Endodermal cell (in vitro differentiated cells): ENCODE measurements around the gene ST3GAL6. TPM values are rescaled to one million over a fixed set of nuclear protein-coding genes. Genes with fewer than 3 reads are reported as not detected.

Source experiments
- DNase-seq: peaks from one replicate; pipeline ENCODE4 v3.0.0-alpha.2; 2017
- H3K27ac ChIP-seq: 2 replicates; pipeline ENCODE4 v1.5.1; 2013; ENCODE audit warnings: mild to moderate bottlenecking, low read depth, low read length, moderate library complexity
- H3K27me3 ChIP-seq: 2 replicates; pipeline ENCODE4 v1.6.1; 2013; ENCODE audit warnings: mild to moderate bottlenecking, low read length, moderate library complexity; ENCODE audit not compliant: insufficient read depth, control insufficient read depth, poor library complexity, severe bottlenecking
- H3K36me3 ChIP-seq: 2 replicates; pipeline ENCODE4 v1.7.0; 2013; ENCODE audit warnings: mild to moderate bottlenecking, low read length, moderate library complexity; ENCODE audit not compliant: control insufficient read depth, insufficient read depth
- H3K4me1 ChIP-seq: one replicate; pipeline ENCODE4 v1.7.0; 2013; ENCODE audit warnings: low read length; ENCODE audit not compliant: control insufficient read depth, insufficient read depth
- H3K4me3 ChIP-seq: 2 replicates; pipeline ENCODE4 v1.5.1; 2013; ENCODE audit warnings: mild to moderate bottlenecking, low read length, moderate library complexity
- H3K9ac ChIP-seq: 2 replicates; pipeline ENCODE4 v1.6.1; 2013; ENCODE audit warnings: mild to moderate bottlenecking, low read length, moderate library complexity; ENCODE audit not compliant: poor library complexity, severe bottlenecking; ENCODE audit errors: extremely low read depth
- H3K9me3 ChIP-seq: 2 replicates; pipeline ENCODE4 v1.6.1; 2013; ENCODE audit warnings: mild to moderate bottlenecking, low read length, moderate library complexity; ENCODE audit not compliant: control insufficient read depth
- H3K27ac Mint-ChIP-seq: 2 replicates; pipeline ENCODE4 v1.8.0; 2020; ENCODE audit warnings: mixed read lengths
- H3K27me3 Mint-ChIP-seq: 2 replicates; pipeline ENCODE4 v1.8.0; 2021; ENCODE audit warnings: mild to moderate bottlenecking, mixed read lengths; ENCODE audit not compliant: insufficient read depth
- H3K36me3 Mint-ChIP-seq: 2 replicates; pipeline ENCODE4 v1.8.0; 2020; ENCODE audit warnings: low read depth, mixed read lengths
- H3K4me1 Mint-ChIP-seq: 2 replicates; pipeline ENCODE4 v1.8.0; 2020; ENCODE audit warnings: mixed read lengths
- H3K4me3 Mint-ChIP-seq: 2 replicates; pipeline ENCODE4 v1.8.0; 2020; ENCODE audit warnings: mild to moderate bottlenecking, moderate library complexity, mixed read lengths
- H3K9me3 Mint-ChIP-seq: 2 replicates; pipeline ENCODE4 v1.8.0; 2020; ENCODE audit warnings: mild to moderate bottlenecking, mixed read lengths
- WGBS, 2 experiments: methylation state at CpG; one replicate each; pipeline versions ENCODE4 v1.1.5 to v1.1.7; 2013; ENCODE audit warnings: missing lambda C conversion rate in 2 of 2, mixed read lengths in 1 of 2; ENCODE audit not compliant: insufficient coverage in 1 of 2, insufficient read length in 1 of 2; 5-methylcytosine and 5-hydroxymethylcytosine counted together
- total RNA-seq, 2 donors: library from RNA; stranded (reverse); fragmentation: NEBNext Ultra II Directional in 1 of 2; extraction: Animal tissue kit (Norgen Biotek cat#: 25700) in 1 of 2; gene quantifications; 2 replicates in 1 of 2; 3 replicates in 1 of 2; pipeline ENCODE4 v1.2.1, GENCODE V29; 2021
- TF ChIP-seq, protein P1 (sequence below): fragments of 200-600 bp; sonication (generic); conservative IDR thresholded peaks from 2 replicates; pipeline ENCODE4 v1.5.0; 2021; ENCODE audit warnings: antibody characterized with exemption, mild to moderate bottlenecking

ST3GAL6 gene
- total RNA-seq, 2 donors from 2014 or later = 8.1 to 9.9 TPM

DNA sequence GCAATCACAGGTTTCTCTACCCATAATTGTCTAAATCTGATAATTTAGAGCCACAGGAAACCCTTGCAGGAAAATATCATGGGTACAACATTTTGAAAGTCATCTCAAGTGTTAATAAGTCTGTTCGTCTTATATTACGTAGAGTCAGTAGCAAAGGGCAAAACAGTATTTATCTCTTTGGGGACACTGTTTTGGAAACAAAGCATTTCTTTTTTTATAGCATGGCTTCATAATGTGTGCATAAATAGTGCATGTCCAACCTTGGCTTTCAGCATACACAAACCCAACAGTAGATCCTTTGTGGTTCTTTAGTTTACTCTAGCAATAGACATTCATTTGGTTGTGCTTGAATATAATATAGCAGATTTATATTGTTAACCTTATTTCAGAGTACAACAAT is 24.0 kb downstream of the ST3GAL6 start:
- Mint-ChIP-seq H3K4me1 (peaks cover 2% of the 10 kb centered on the region), H3K36me3 (no peaks in the 10 kb centered on the region), H3K27ac (no peak overlapping the region), H3K4me3 (no peak overlapping the region), H3K27me3 (no peaks in the 10 kb centered on the region), H3K9me3 (no peaks in the 10 kb centered on the region)
- no peaks in the 10 kb centered on the region for H3K27me3 ChIP-seq
- no peak overlapping the region for H3K4me3 ChIP-seq
- H3K9me3 ChIP-seq = no peaks in the 10 kb centered on the region
- no peaks in the 10 kb centered on the region for H3K4me1 ChIP-seq
- H3K36me3 ChIP-seq = no peaks in the 10 kb centered on the region
- H3K27ac ChIP-seq = no peak overlapping the region
- no peak overlapping the region for H3K9ac ChIP-seq
- 99 to 100% methylated on average over 2 of the region's 2 CpGs for WGBS, 2 experiments
- TF ChIP-seq, protein P1, sequence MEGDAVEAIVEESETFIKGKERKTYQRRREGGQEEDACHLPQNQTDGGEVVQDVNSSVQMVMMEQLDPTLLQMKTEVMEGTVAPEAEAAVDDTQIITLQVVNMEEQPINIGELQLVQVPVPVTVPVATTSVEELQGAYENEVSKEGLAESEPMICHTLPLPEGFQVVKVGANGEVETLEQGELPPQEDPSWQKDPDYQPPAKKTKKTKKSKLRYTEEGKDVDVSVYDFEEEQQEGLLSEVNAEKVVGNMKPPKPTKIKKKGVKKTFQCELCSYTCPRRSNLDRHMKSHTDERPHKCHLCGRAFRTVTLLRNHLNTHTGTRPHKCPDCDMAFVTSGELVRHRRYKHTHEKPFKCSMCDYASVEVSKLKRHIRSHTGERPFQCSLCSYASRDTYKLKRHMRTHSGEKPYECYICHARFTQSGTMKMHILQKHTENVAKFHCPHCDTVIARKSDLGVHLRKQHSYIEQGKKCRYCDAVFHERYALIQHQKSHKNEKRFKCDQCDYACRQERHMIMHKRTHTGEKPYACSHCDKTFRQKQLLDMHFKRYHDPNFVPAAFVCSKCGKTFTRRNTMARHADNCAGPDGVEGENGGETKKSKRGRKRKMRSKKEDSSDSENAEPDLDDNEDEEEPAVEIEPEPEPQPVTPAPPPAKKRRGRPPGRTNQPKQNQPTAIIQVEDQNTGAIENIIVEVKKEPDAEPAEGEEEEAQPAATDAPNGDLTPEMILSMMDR = no peak
- no peak for DNase-seq

DNA sequence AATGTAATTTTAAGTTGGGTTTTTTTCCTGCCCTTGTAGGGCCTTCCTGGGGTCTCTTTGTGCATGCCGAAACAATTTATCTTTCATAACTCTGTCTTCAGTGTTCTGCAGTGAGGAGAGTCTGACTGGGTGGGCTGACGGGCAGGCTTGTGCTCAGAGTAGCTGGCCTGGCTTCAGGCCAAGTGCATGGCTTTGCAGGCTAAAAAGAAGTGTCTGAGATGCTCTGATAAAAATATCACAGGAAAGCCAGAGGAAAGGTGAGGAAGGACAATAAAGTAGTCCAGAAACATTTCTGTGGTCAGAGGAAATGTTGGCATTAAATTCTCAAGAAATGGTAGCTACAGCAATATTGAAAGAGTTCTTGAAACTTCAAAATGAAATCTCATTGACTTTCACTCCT is 25.5 kb downstream of the ST3GAL6 start:
- Histone ChIP-seq H3K4me3 (no peak overlapping the region), H3K27ac (no peak overlapping the region), H3K9me3 (no peaks in the 10 kb centered on the region), H3K36me3 (no peaks in the 10 kb centered on the region), H3K9ac (no peak overlapping the region), H3K4me1 (no peaks in the 10 kb centered on the region), H3K27me3 (no peaks in the 10 kb centered on the region)
- 74% methylated on average over 2 of the region's 2 CpGs; no CpG with 5 or more reads in 1 of the 2 experiments for WGBS, 2 experiments
- H3K4me3 Mint-ChIP-seq = no peak overlapping the region
- peaks cover 2% of the 10 kb centered on the region for H3K4me1 Mint-ChIP-seq
- H3K27me3 Mint-ChIP-seq = no peaks in the 10 kb centered on the region
- no peaks in the 10 kb centered on the region for H3K9me3 Mint-ChIP-seq
- TF ChIP-seq, protein P1 = no peak
- H3K27ac Mint-ChIP-seq = no peak overlapping the region
- H3K36me3 Mint-ChIP-seq = no peaks in the 10 kb centered on the region
- DNase-seq = no peak

DNA sequence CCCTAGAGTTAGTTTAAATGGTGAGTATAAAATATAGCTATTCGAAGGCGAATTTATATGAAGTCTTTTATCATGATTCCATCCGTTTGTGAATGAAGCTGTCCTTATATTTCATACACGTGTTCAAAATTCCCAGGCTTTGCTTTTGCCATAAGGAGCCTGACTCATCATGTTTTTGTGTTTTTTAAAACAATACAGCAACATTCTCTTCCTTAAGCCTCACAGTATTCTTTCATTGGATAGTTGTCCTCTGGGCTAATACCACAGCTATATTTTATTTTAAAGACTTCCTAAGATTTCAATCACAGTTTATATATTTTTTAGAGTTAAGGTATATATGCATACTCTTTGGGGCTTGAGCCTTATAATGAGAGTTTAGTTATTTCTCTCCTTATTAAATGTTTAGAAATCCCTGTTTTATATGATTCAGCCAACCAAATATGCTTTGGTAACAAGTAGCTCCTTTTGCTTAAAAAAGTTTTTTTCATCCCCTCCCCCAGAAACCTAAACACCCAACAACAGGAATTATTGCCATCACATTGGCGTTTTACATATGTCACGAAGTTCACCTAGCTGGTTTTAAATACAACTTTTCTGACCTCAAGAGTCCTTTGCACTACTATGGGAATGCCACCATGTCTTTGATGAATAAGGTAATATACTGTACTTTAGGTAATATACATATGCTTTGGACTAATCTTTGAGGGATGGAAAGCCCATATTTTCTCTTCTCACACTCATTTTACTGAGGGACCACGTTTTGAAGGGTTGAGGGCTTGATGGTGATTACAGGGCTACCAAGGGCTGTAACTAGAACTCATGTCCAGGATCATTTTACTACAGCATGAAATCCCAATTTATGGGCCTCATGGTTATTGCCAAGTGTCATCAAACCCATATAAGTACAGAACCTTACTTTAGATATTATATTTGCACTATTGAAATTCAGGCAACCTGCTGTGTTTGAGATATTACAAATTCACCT is 28.5 kb downstream of the ST3GAL6 start:
- H3K9me3 ChIP-seq = no peaks in the 10 kb centered on the region
- Mint-ChIP-seq H3K4me3 (no peak overlapping the region), H3K9me3 (no peaks in the 10 kb centered on the region), H3K36me3 (peaks cover 8% of the 10 kb centered on the region), H3K4me1 (no peaks in the 10 kb centered on the region), H3K27me3 (no peaks in the 10 kb centered on the region), H3K27ac (no peak overlapping the region)
- 92 to 96% methylated on average over 7 of the region's 7 CpGs for WGBS, 2 experiments
- DNase-seq = no peak
- peaks cover 7% of the 10 kb centered on the region for H3K36me3 ChIP-seq
- no peaks in the 10 kb centered on the region for H3K27me3 ChIP-seq
- H3K4me1 ChIP-seq = no peaks in the 10 kb centered on the region
- no peak overlapping the region for H3K27ac ChIP-seq
- TF ChIP-seq, protein P1 = no peak
- no peak overlapping the region for H3K4me3 ChIP-seq
- no peak overlapping the region for H3K9ac ChIP-seq
